HEK293 (cell line): ENCODE measurements around the gene PLEKHD1.
A peak's percentile ranks its signal among the peaks of the same experiment; 100 is the strongest.

Experiments used
- BCL11A ChIP-seq: fragments of 450-650 bp; formaldehyde crosslinking; IDR thresholded peaks from 2 replicates; pipeline ENCODE4 v1.5.1; 2016; ENCODE audit warnings: low read depth, missing biosample characterization, missing genetic modification characterization
- ZBTB7A ChIP-seq: fragments of 450-650 bp; formaldehyde crosslinking; IDR thresholded peaks from 2 replicates; pipeline ENCODE4 v1.5.1; 2016; ENCODE audit warnings: low read depth, missing biosample characterization, missing genetic modification characterization
- ZFP41 ChIP-seq: fragments of 450-650 bp; formaldehyde crosslinking; IDR thresholded peaks from 2 replicates; pipeline ENCODE4 v1.5.1; 2016; ENCODE audit warnings: missing biosample characterization, missing genetic modification characterization, borderline replicate concordance
- ZFP69B ChIP-seq: fragments of 450-650 bp; formaldehyde crosslinking; IDR thresholded peaks from 2 replicates; pipeline ENCODE4 v1.5.1; 2016; ENCODE audit warnings: missing biosample characterization, missing genetic modification characterization
- ZNF416 ChIP-seq: fragments of 450-650 bp; formaldehyde crosslinking; IDR thresholded peaks from 2 replicates; pipeline ENCODE4 v1.5.1; 2016; ENCODE audit warnings: missing biosample characterization, missing genetic modification characterization
- ZNF623 ChIP-seq: fragments of 450-650 bp; formaldehyde crosslinking; IDR thresholded peaks from 2 replicates; pipeline ENCODE4 v1.5.1; 2016; ENCODE audit warnings: missing biosample characterization, missing genetic modification characterization
- ZNF660 ChIP-seq: fragments of 450-650 bp; IDR thresholded peaks from 2 replicates; pipeline ENCODE4 v1.5.1; 2018; ENCODE audit warnings: missing biosample characterization, mild to moderate bottlenecking, missing genetic modification characterization
- TF ChIP-seq, protein P1 (sequence below): fragments of 450-650 bp; formaldehyde crosslinking; IDR thresholded peaks from 2 replicates; pipeline ENCODE4 v1.5.1; 2017; ENCODE audit warnings: missing biosample characterization, missing genetic modification characterization
- TF ChIP-seq, protein P2 (sequence below): fragments of 450-650 bp; formaldehyde crosslinking; IDR thresholded peaks from 2 replicates; pipeline ENCODE4 v1.5.1; 2016; ENCODE audit warnings: missing biosample characterization, missing genetic modification characterization
- TF ChIP-seq, protein P3 (sequence below): sonication (generic); formaldehyde crosslinking; IDR thresholded peaks from 2 replicates; pipeline ENCODE4 v1.8.1; 2022; ENCODE audit warnings: mild to moderate bottlenecking, moderate library complexity, missing genetic modification reagents
- TF ChIP-seq, protein P4 (sequence below): fragments of 450-650 bp; formaldehyde crosslinking; IDR thresholded peaks from 2 replicates; pipeline ENCODE4; 2016; ENCODE audit warnings: missing biosample characterization, missing genetic modification characterization
- TF ChIP-seq, protein P5 (sequence below): fragments of 450-650 bp; formaldehyde crosslinking; IDR thresholded peaks from 2 replicates; pipeline ENCODE4 v1.5.1; 2017; ENCODE audit warnings: missing biosample characterization, missing genetic modification characterization
- TF ChIP-seq, protein P6 (sequence below): fragments of 450-650 bp; formaldehyde crosslinking; IDR thresholded peaks from 2 replicates; pipeline ENCODE4 v1.5.1; 2017; ENCODE audit warnings: missing biosample characterization, missing genetic modification characterization

DNA sequence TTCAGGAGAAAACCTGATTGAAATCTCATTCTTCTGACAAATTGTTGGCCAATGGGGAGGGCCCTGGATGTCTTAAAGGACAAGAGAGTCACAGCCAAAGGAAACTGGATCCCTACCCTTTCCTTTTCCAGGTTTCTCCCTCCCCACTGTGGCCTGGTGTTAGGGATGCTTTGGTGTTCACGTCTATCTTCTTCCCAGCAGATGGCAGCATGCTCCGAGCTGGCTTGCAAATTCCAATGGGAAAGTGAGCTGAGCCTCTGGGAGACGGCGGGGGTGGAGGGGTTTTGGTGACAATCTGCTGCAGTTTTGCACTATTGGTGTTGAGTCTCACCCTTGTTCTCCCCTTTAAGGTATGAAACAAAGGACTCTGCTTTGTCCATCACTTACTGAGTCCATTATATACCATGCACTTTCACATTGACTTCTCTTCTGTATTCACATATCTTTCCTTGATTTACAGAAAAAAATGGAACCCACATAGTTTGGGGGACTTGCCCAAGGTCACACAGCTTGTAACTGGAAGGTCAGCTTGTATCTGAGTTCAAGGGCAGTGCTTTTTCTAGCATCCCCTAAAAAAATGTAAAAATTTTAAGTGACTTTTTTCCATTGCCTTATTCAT, 50.8 kb downstream of the PLEKHD1 start:
- TF ChIP-seq, protein P1, sequence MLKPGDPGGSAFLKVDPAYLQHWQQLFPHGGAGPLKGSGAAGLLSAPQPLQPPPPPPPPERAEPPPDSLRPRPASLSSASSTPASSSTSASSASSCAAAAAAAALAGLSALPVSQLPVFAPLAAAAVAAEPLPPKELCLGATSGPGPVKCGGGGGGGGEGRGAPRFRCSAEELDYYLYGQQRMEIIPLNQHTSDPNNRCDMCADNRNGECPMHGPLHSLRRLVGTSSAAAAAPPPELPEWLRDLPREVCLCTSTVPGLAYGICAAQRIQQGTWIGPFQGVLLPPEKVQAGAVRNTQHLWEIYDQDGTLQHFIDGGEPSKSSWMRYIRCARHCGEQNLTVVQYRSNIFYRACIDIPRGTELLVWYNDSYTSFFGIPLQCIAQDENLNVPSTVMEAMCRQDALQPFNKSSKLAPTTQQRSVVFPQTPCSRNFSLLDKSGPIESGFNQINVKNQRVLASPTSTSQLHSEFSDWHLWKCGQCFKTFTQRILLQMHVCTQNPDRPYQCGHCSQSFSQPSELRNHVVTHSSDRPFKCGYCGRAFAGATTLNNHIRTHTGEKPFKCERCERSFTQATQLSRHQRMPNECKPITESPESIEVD = no peak
- TF ChIP-seq, protein P2, sequence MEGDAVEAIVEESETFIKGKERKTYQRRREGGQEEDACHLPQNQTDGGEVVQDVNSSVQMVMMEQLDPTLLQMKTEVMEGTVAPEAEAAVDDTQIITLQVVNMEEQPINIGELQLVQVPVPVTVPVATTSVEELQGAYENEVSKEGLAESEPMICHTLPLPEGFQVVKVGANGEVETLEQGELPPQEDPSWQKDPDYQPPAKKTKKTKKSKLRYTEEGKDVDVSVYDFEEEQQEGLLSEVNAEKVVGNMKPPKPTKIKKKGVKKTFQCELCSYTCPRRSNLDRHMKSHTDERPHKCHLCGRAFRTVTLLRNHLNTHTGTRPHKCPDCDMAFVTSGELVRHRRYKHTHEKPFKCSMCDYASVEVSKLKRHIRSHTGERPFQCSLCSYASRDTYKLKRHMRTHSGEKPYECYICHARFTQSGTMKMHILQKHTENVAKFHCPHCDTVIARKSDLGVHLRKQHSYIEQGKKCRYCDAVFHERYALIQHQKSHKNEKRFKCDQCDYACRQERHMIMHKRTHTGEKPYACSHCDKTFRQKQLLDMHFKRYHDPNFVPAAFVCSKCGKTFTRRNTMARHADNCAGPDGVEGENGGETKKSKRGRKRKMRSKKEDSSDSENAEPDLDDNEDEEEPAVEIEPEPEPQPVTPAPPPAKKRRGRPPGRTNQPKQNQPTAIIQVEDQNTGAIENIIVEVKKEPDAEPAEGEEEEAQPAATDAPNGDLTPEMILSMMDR (tag by site-specific recombination) = peak; percentile 20; the same call in 1 of the 2 replicates
- TF ChIP-seq BCL11A (tag by site-specific recombination) (no peak), ZBTB7A (no peak), ZNF623 (no peak), ZNF416 (tag by site-specific recombination) (no peak), ZFP69B (tag by site-specific recombination) (no peak), ZNF660 (tag by site-specific recombination) (no peak), ZFP41 (tag by site-specific recombination) (no peak)
- TF ChIP-seq, protein P3, sequence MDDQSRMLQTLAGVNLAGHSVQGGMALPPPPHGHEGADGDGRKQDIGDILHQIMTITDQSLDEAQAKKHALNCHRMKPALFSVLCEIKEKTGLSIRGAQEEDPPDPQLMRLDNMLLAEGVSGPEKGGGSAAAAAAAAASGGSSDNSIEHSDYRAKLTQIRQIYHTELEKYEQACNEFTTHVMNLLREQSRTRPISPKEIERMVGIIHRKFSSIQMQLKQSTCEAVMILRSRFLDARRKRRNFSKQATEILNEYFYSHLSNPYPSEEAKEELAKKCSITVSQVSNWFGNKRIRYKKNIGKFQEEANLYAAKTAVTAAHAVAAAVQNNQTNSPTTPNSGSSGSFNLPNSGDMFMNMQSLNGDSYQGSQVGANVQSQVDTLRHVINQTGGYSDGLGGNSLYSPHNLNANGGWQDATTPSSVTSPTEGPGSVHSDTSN (CRISPR knock-in tag) = no peak
- TF ChIP-seq, protein P4, sequence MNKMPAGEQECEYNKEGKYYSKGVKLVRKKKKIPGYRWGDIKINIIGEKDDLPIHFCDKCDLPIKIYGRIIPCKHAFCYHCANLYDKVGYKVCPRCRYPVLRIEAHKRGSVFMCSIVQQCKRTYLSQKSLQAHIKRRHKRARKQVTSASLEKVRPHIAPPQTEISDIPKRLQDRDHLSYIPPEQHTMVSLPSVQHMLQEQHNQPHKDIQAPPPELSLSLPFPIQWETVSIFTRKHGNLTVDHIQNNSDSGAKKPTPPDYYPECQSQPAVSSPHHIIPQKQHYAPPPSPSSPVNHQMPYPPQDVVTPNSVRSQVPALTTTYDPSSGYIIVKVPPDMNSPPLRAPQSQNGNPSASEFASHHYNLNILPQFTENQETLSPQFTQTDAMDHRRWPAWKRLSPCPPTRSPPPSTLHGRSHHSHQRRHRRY = no peak
- TF ChIP-seq, protein P5, sequence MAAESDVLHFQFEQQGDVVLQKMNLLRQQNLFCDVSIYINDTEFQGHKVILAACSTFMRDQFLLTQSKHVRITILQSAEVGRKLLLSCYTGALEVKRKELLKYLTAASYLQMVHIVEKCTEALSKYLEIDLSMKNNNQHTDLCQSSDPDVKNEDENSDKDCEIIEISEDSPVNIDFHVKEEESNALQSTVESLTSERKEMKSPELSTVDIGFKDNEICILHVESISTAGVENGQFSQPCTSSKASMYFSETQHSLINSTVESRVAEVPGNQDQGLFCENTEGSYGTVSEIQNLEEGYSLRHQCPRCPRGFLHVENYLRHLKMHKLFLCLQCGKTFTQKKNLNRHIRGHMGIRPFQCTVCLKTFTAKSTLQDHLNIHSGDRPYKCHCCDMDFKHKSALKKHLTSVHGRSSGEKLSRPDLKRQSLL (tag by site-specific recombination) = no peak
- TF ChIP-seq, protein P6, sequence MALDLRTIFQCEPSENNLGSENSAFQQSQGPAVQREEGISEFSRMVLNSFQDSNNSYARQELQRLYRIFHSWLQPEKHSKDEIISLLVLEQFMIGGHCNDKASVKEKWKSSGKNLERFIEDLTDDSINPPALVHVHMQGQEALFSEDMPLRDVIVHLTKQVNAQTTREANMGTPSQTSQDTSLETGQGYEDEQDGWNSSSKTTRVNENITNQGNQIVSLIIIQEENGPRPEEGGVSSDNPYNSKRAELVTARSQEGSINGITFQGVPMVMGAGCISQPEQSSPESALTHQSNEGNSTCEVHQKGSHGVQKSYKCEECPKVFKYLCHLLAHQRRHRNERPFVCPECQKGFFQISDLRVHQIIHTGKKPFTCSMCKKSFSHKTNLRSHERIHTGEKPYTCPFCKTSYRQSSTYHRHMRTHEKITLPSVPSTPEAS = no peak
